ENCODE measurements around the gene SLC12A9.

Gene SLC12A9

DNA sequence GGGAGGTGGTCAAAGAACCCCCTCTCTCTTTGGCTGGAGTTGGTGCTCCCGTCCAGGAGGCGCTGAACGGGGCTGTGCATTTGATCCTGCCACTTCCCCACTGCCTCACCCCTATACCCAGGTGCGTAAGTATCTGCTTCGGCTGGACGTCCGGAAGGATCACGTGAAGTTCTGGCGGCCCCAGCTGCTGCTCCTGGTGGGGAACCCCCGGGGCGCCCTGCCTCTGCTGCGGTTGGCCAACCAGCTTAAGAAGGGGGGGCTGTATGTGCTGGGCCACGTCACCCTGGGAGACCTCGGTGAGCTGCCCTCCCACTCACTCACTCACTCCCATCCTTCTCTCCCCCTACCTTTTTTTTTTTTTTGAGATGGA lies 9.1 kb downstream of the SLC12A9 start:
- TF ChIP-seq NFRKB (IDR thresholded peaks at IDR 0.05), result no peak
- TF ChIP-seq TARDBP (IDR thresholded peaks at IDR 0.05), result no peak
- TF ChIP-seq, protein P1, sequence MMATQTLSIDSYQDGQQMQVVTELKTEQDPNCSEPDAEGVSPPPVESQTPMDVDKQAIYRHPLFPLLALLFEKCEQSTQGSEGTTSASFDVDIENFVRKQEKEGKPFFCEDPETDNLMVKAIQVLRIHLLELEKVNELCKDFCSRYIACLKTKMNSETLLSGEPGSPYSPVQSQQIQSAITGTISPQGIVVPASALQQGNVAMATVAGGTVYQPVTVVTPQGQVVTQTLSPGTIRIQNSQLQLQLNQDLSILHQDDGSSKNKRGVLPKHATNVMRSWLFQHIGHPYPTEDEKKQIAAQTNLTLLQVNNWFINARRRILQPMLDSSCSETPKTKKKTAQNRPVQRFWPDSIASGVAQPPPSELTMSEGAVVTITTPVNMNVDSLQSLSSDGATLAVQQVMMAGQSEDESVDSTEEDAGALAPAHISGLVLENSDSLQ (IDR thresholded peaks at IDR 0.05), result no peak
- CTCF ChIA-PET, result no interaction called here
- POLR2A ChIA-PET, result interaction anchor here (1.2 to 1.9 kb wide), 2 partner anchors 13 to 28 kb away, joined by 4 to 5 read pairs; partner anchors contain the start of genes SRRT and UFSP1
- no peak for DNase-seq (ENCODE audit: extremely low spot score)

DNA sequence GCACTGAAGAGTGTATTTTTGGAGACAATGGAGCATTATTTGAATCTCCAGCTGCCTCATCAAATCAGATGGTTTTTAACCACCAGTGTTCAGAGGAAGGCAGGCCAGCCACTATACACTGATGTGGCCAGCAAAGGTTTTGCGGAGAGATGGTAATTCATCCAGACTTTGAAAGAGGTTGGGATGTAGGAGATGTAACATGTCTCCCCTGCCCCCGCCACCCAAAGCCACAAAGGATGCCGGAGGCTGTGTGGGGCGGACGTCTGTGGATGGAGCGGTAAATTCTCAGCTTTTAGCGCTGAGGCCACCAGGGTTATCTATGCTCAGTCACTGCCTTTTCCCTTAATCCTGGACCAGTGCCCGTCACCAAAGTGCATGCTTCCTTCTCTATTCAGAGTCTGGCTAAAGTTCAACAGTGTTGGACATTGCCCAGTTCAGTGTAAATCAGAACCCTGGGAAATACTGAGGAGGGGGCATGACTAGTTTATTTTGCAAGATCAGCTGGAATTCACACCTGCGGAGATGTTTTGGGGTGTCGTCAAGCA lies 11.0 kb downstream of the SLC12A9 start:
- DNase-seq (ENCODE audit: extremely low spot score), result no peak
- CTCF ChIA-PET, result no interaction called here
- POLR2A ChIA-PET, result interaction anchor here (1.9 kb wide), 1 partner anchor 26 kb away, joined by 5 read pairs; the partner anchor contains the start of gene UFSP1
- TF ChIP-seq CTBP1 (IDR thresholded peaks at IDR 0.05; ENCODE audit: borderline replicate concordance) (no peak), SUZ12 (IDR thresholded peaks at IDR 0.05) (no peak), ARNT (IDR thresholded peaks at IDR 0.05) (no peak), BHLHE40 (IDR thresholded peaks at IDR 0.05; ENCODE audit: borderline replicate concordance) (no peak), FOXK2 (IDR thresholded peaks at IDR 0.05) (no peak), NFRKB (IDR thresholded peaks at IDR 0.05) (no peak), SP1 (IDR thresholded peaks at IDR 0.05) (no peak), ELF4 (IDR thresholded peaks at IDR 0.05) (no peak), FOXA1 (IDR thresholded peaks at IDR 0.05) (no peak), FOXM1 (IDR thresholded peaks at IDR 0.05; ENCODE audit: borderline replicate concordance) (no peak), HDGF (IDR thresholded peaks at IDR 0.05; ENCODE audit: borderline replicate concordance) (no peak), L3MBTL2 (conservative IDR thresholded peaks at IDR 0.05) (no peak), LEF1 (IDR thresholded peaks at IDR 0.05; ENCODE audit: borderline replicate concordance) (no peak), TARDBP (IDR thresholded peaks at IDR 0.05) (no peak)
- TF ChIP-seq, protein P1 (IDR thresholded peaks at IDR 0.05), result no peak

DNA sequence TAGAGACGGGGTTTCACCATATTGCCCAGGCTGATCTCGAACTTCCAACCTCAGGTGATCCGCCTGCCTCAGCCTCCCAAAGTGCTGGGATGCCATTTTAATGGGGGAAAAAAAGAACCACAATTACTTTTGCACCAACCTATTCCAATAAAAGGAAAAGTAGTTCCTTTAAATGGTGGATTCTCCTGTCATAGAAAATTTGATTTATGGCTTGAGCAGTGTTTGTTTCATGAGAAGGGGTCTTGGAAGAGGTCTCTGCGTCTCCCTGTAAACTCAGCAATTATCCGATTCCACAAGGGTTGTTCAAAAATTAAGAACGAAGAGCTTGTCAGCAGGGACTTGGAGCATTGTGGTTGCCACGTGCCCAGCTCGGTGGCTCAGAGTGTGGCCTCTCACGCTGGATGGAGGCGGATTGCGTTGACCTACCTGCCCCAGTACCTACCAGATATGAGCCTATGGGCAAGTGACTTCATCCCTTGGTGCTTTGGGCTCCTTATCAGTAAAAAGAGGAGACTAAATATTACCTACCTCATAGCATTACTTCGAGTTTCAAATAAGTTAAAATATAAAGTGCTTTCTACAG lies 11.8 kb downstream of the SLC12A9 start:
- TF ChIP-seq, protein P1 (IDR thresholded peaks at IDR 0.05), result peak; percentile 67
- TF ChIP-seq ELF4 (IDR thresholded peaks at IDR 0.05), result no peak
- POLR2A ChIA-PET, result interaction anchor here (1.0 kb wide), 1 partner anchor 11 kb away, joined by 3 read pairs; the partner anchor contains the start of gene SRRT
- no peak for DNase-seq (ENCODE audit: extremely low spot score)
- CTCF ChIA-PET, result interaction anchor here (0.5 kb wide), 1 partner anchor 48 kb away, joined by 6 read pairs; no protein-coding TSS in a partner anchor

DNA sequence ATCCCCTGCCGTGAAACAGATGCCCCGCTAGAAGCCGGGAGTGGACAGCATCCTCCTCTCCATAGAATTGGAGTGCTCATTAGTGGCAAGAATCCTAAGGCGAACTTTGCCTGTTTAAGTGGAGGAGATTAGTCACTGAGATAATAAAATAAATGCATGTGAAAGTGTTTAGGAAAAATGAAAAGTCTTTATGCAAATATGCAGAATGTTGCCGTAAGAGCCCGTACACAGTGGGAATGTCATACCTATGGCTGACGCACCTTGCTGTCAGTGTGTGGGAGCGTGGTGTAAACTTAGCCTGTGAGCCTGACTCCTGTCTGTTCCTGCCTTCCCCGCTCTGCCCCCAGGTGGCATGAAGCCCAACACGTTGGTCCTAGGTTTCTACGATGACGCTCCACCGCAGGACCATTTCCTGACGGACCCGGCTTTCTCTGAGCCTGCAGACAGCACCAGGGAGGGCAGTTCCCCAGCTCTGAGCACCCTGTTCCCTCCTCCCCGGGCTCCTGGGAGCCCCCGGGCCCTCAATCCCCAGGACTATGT lies 12.9 kb downstream of the SLC12A9 start:
- DNase-seq (ENCODE audit: extremely low spot score), result no peak

DNA sequence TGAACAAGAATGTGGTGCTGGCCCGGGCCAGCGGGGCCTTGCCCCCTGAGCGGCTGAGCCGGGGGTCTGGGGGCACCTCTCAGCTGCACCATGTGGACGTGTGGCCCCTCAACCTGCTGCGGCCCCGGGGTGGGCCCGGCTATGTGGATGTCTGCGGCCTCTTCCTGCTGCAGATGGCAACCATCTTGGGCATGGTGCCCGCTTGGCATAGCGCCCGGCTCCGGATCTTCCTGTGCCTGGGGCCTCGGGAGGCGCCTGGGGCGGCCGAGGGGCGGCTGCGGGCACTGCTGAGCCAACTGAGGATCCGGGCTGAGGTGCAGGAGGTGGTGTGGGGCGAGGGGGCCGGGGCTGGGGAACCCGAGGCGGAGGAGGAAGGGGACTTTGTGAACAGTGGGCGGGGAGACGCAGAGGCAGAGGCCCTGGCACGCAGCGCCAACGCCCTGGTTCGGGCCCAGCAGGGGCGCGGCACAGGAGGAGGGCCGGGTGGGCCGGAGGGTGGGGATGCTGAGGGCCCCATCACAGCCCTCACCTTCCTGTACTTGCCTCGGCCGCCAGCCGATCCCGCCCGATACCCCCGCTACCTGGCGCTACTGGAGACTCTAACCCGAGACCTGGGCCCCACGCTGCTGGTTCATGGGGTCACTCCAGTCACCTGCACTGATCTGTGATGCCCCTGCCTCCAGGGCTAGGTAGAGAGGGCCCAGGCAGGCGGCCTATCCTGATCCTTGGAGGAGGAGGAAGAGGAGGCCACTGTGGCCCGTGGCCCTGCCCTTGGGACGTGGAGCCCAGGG lies 13.6 kb downstream of the SLC12A9 start:
- no peak for DNase-seq (ENCODE audit: extremely low spot score)
- ChIA-PET CTCF (no interaction called here), POLR2A (interaction anchor here (1.0 to 1.6 kb wide), 4 partner anchors 9 to 39 kb away, joined by 4 to 15 read pairs (median 6); partner anchors contain the start of genes EPHB4, SRRT and UFSP1)
- no peak for TF ChIP-seq ARNT (IDR thresholded peaks at IDR 0.05)
- no peak for TF ChIP-seq CTBP1 (IDR thresholded peaks at IDR 0.05; ENCODE audit: borderline replicate concordance)
- TF ChIP-seq ZNF384 (IDR thresholded peaks at IDR 0.05), result no peak
- TF ChIP-seq, protein P1 (IDR thresholded peaks at IDR 0.05), result no peak
- TF ChIP-seq LEF1 (IDR thresholded peaks at IDR 0.05; ENCODE audit: borderline replicate concordance), result no peak

More for the DNA sequence above, 12.9 kb downstream of the SLC12A9 start:
- POLR2A ChIA-PET, result interaction anchor here (0.6 kb wide), 1 partner anchor 9 kb away, joined by 4 read pairs; the partner anchor contains the start of gene SRRT
- TF ChIP-seq L3MBTL2 (conservative IDR thresholded peaks at IDR 0.05), result no peak
- no peak for TF ChIP-seq FOXK2 (IDR thresholded peaks at IDR 0.05)
- no peak for TF ChIP-seq HDGF (IDR thresholded peaks at IDR 0.05; ENCODE audit: borderline replicate concordance)
- TF ChIP-seq LEF1 (IDR thresholded peaks at IDR 0.05; ENCODE audit: borderline replicate concordance), result no peak
- TF ChIP-seq ELF4 (IDR thresholded peaks at IDR 0.05), result no peak
- CTCF ChIA-PET, result no interaction called here

DNA sequence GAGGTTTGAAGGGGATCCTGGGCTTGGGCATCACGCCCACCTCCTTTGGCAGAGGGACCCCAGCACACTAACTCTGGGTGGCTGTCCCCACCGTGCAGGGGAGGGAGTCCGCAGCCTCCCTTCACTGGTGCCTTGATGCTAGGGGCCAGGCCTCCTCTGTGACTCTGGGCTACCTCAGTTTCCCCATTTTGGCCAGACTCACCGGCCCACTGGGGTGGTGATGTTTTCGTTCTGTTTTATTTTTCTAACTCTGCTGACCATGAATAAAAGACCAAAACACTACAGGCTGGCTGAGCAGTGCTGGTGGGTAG lies 14.2 kb downstream of the SLC12A9 start:
- POLR2A ChIA-PET, result interaction anchor here (0.6 to 1.6 kb wide), 5 partner anchors 9 to 39 kb away, joined by 3 to 15 read pairs (median 4); partner anchors contain the start of genes EPHB4, SRRT and UFSP1
- no peak for DNase-seq (ENCODE audit: extremely low spot score)
- no peak for TF ChIP-seq HDGF (IDR thresholded peaks at IDR 0.05; ENCODE audit: borderline replicate concordance)
- no peak for TF ChIP-seq BHLHE40 (IDR thresholded peaks at IDR 0.05; ENCODE audit: borderline replicate concordance)
- TF ChIP-seq FOXK2 (IDR thresholded peaks at IDR 0.05), result no peak
- TF ChIP-seq FOXM1 (IDR thresholded peaks at IDR 0.05; ENCODE audit: borderline replicate concordance), result no peak
- no peak for TF ChIP-seq ZNF384 (IDR thresholded peaks at IDR 0.05)
- TF ChIP-seq ARNT (IDR thresholded peaks at IDR 0.05), result no peak
- TF ChIP-seq, protein P1 (IDR thresholded peaks at IDR 0.05), result no peak
- TF ChIP-seq SP1 (IDR thresholded peaks at IDR 0.05), result no peak
- TF ChIP-seq SUZ12 (IDR thresholded peaks at IDR 0.05), result no peak
- no peak for TF ChIP-seq CTBP1 (IDR thresholded peaks at IDR 0.05; ENCODE audit: borderline replicate concordance)
- TF ChIP-seq L3MBTL2 (conservative IDR thresholded peaks at IDR 0.05), result no peak
- no peak for TF ChIP-seq FOXA1 (IDR thresholded peaks at IDR 0.05)
- no peak for TF ChIP-seq NFRKB (IDR thresholded peaks at IDR 0.05)
- no peak for TF ChIP-seq LEF1 (IDR thresholded peaks at IDR 0.05; ENCODE audit: borderline replicate concordance)
- no peak for TF ChIP-seq ELF4 (IDR thresholded peaks at IDR 0.05)
- TF ChIP-seq TARDBP (IDR thresholded peaks at IDR 0.05), result no peak
- CTCF ChIA-PET, result no interaction called here
